Measurements from ENCODE around the gene MCAT.

- TF ChIP-seq CTCF (IDR thresholded peaks at IDR 0.05) (no peak), POLR2A (IDR thresholded peaks at IDR 0.05) (no peak)
These were observed 57.3 kb downstream of the MCAT start for GRCh38 chr22:43085658-43086606.

All from tibial nerve (tissue), 3 donors.